ENCODE data around the gene ACP2. TPM values are rescaled to one million over a fixed set of nuclear protein-coding genes. Genes with fewer than 3 reads are reported as not detected.

Gene ACP2
- total and polyA plus RNA-seq, 9 of the 15 experiments (the other 6 are each of a cell fraction or from before 2014, with no cell fraction given): 1.9 to 20.0 (median 11.6) TPM

DNA sequence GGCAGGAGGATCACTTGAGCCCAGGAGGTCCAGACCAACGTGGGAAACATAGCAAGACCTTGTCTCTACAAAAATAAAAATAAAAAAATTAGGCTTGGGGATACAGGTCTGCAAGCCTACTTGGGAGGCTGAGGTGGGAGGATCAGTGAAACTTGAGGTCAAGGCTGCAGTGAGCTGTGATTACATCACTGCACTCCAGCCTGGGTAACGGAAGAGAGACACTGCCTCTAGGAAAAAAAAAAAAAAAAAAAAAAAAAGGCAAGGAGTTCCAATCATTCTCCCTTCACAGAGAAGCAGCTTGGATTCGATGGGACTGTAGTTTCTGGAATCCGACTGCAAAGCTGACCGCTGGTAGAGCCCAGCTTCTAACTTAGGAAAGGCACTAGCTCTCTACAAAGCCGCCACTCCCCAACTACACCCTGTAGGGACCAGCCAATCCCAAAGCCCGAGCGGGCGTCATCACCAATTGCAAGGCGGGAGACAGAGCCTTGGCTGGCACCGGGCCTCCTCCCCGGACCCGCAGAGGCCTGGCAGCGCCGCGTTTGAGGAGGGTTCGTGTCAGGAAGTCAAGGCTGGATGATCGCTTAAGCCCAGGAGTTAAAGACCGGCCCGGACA, 34.6 kb downstream of the ACP2 start:
- ATAC-seq (peak; percentile 38), FAIRE-seq (no peak), DNase-seq (ENCODE audit: extremely low read depth in 1 of 4, low spot score in 3 of 4) (peak in 2 of 4 experiments; percentile 22 to 35)
- ChIA-PET POLR2A (interaction anchor here (0.7 to 2.4 kb wide), 10 partner anchors 7 to 41 kb away, joined by 3 to 7 read pairs (median 4); partner anchors contain the start of gene ACP2), CTCF (ENCODE audit: low intra/inter-chr PET ratio) (no interaction called here)
- Histone ChIP-seq H2AFZ (ENCODE audit: low read depth, low read length) (peak overlapping the region; percentile 97), H3K4me3 (no peak overlapping the region), H3K36me3 (ENCODE audit: control insufficient read depth, insufficient read depth, low read length) (no peaks in the 10 kb centered on the region; the same call in 2 of the 3 replicates), H3K27ac (ENCODE audit: extremely low read depth, low read depth, low read length) (no peak overlapping the region), H3K4me2 (ENCODE audit: insufficient read depth, low read length) (no peak overlapping the region; the same call in 1 of the 2 replicates), H3K9me3 (replicated peaks; ENCODE audit: control insufficient read depth, insufficient read depth, low read depth, low read length) (no peaks in the 10 kb centered on the region), H3K9ac (ENCODE audit: insufficient read depth in 1 of 2, low read depth in 2 of 2, low read length in 2 of 2) (peak overlapping the region in 1 of 2 experiments; percentile 97; a peak in 2 of 4 replicates), H3K9me1 (ENCODE audit: control insufficient read depth, insufficient read depth, low read length) (no peaks in the 10 kb centered on the region), H3K27me3 (ENCODE audit: control insufficient read depth in 2 of 2, insufficient read depth in 2 of 2, low read length in 2 of 2) (no peaks in the 10 kb centered on the region), H3K79me2 (ENCODE audit: control insufficient read depth, insufficient read depth, low read length) (peaks cover 17% of the 10 kb centered on the region; the same call in 2 of the 3 replicates), H3K4me1 (replicated peaks in 1 of 2; ENCODE audit: control insufficient read depth in 2 of 2, insufficient read depth in 2 of 2, low read length in 2 of 2) (peaks cover 14 to 20% of the 10 kb centered on the region in 2 experiments; a peak in 4 of 5 replicates), H4K20me1 (replicated peaks; ENCODE audit: control insufficient read depth, insufficient read depth, low read length) (no peaks in the 10 kb centered on the region; the same call in 1 of the 2 replicates)
- in situ Hi-C loops (cut with MboI): no loop called here
- 49% methylated on average over 17 of the region's 20 CpGs for WGBS (ENCODE audit: insufficient coverage, low coverage, missing lambda C conversion rate)
- intact Hi-C loops (cut with micrococcal nuclease): no loop called here
- BruUV-seq (replicated peaks): no TSS peak
- TF ChIP-seq, protein P1, sequence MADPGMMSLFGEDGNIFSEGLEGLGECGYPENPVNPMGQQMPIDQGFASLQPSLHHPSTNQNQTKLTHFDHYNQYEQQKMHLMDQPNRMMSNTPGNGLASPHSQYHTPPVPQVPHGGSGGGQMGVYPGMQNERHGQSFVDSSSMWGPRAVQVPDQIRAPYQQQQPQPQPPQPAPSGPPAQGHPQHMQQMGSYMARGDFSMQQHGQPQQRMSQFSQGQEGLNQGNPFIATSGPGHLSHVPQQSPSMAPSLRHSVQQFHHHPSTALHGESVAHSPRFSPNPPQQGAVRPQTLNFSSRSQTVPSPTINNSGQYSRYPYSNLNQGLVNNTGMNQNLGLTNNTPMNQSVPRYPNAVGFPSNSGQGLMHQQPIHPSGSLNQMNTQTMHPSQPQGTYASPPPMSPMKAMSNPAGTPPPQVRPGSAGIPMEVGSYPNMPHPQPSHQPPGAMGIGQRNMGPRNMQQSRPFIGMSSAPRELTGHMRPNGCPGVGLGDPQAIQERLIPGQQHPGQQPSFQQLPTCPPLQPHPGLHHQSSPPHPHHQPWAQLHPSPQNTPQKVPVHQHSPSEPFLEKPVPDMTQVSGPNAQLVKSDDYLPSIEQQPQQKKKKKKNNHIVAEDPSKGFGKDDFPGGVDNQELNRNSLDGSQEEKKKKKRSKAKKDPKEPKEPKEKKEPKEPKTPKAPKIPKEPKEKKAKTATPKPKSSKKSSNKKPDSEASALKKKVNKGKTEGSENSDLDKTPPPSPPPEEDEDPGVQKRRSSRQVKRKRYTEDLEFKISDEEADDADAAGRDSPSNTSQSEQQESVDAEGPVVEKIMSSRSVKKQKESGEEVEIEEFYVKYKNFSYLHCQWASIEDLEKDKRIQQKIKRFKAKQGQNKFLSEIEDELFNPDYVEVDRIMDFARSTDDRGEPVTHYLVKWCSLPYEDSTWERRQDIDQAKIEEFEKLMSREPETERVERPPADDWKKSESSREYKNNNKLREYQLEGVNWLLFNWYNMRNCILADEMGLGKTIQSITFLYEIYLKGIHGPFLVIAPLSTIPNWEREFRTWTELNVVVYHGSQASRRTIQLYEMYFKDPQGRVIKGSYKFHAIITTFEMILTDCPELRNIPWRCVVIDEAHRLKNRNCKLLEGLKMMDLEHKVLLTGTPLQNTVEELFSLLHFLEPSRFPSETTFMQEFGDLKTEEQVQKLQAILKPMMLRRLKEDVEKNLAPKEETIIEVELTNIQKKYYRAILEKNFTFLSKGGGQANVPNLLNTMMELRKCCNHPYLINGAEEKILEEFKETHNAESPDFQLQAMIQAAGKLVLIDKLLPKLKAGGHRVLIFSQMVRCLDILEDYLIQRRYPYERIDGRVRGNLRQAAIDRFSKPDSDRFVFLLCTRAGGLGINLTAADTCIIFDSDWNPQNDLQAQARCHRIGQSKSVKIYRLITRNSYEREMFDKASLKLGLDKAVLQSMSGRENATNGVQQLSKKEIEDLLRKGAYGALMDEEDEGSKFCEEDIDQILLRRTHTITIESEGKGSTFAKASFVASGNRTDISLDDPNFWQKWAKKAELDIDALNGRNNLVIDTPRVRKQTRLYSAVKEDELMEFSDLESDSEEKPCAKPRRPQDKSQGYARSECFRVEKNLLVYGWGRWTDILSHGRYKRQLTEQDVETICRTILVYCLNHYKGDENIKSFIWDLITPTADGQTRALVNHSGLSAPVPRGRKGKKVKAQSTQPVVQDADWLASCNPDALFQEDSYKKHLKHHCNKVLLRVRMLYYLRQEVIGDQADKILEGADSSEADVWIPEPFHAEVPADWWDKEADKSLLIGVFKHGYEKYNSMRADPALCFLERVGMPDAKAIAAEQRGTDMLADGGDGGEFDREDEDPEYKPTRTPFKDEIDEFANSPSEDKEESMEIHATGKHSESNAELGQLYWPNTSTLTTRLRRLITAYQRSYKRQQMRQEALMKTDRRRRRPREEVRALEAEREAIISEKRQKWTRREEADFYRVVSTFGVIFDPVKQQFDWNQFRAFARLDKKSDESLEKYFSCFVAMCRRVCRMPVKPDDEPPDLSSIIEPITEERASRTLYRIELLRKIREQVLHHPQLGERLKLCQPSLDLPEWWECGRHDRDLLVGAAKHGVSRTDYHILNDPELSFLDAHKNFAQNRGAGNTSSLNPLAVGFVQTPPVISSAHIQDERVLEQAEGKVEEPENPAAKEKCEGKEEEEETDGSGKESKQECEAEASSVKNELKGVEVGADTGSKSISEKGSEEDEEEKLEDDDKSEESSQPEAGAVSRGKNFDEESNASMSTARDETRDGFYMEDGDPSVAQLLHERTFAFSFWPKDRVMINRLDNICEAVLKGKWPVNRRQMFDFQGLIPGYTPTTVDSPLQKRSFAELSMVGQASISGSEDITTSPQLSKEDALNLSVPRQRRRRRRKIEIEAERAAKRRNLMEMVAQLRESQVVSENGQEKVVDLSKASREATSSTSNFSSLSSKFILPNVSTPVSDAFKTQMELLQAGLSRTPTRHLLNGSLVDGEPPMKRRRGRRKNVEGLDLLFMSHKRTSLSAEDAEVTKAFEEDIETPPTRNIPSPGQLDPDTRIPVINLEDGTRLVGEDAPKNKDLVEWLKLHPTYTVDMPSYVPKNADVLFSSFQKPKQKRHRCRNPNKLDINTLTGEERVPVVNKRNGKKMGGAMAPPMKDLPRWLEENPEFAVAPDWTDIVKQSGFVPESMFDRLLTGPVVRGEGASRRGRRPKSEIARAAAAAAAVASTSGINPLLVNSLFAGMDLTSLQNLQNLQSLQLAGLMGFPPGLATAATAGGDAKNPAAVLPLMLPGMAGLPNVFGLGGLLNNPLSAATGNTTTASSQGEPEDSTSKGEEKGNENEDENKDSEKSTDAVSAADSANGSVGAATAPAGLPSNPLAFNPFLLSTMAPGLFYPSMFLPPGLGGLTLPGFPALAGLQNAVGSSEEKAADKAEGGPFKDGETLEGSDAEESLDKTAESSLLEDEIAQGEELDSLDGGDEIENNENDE (IDR thresholded peaks at IDR 0.05; ENCODE audit: low read depth, low read length): no peak
- TF ChIP-seq PTBP1 (IDR thresholded peaks at IDR 0.05; ENCODE audit: low read depth, low read length) (no peak), RFX5 (IDR thresholded peaks at IDR 0.05; ENCODE audit: low read depth, low read length) (peak; percentile 90), CEBPB (tag; IDR thresholded peaks at IDR 0.05) (0 out of 2 replicates have a peak, but pooled peaks have one; percentile 18), ZNF175 (CRISPR knock-in tag; IDR thresholded peaks at IDR 0.05; ENCODE audit: low read depth) (0 out of 2 replicates have a peak, but pooled peaks have one; percentile 24), ZNF384 (IDR thresholded peaks at IDR 0.05; ENCODE audit: low read depth, low read length) (peak; percentile 62)
- TF ChIP-seq, protein P2, sequence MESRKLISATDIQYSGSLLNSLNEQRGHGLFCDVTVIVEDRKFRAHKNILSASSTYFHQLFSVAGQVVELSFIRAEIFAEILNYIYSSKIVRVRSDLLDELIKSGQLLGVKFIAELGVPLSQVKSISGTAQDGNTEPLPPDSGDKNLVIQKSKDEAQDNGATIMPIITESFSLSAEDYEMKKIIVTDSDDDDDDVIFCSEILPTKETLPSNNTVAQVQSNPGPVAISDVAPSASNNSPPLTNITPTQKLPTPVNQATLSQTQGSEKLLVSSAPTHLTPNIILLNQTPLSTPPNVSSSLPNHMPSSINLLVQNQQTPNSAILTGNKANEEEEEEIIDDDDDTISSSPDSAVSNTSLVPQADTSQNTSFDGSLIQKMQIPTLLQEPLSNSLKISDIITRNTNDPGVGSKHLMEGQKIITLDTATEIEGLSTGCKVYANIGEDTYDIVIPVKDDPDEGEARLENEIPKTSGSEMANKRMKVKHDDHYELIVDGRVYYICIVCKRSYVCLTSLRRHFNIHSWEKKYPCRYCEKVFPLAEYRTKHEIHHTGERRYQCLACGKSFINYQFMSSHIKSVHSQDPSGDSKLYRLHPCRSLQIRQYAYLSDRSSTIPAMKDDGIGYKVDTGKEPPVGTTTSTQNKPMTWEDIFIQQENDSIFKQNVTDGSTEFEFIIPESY (CRISPR knock-in tag; IDR thresholded peaks at IDR 0.05): peak; percentile 78

Measured in K562 (cell line).